HCT116 (cell line): ENCODE data around the gene PPHLN1. TPM values are rescaled to one million over a fixed set of nuclear protein-coding genes. Genes with fewer than 3 reads are reported as not detected.

Experiments used
- ATAC-seq: fragments of 200-7000 bp; cut with Tn5 transposase; 2 replicates; pipeline ENCODE4 v1.9.1; 2020; ENCODE audit warnings: mild to moderate bottlenecking, moderate library complexity
- BruUV-seq: library from RNA; stranded (reverse); fragments of 400-500 nt; replicated peaks from 2 replicates; lab custom pipeline; 2021; lab: Mats Ljungman, UMichigan
- CTCF ChIA-PET: fragments of 300-600 bp; sonication (Branson Sonifier 250); formaldehyde crosslinking; loops from one replicate; lab custom pipeline; 2021; ENCODE audit warnings: antibody characterized with exemption; lab: Charles Lee
- POLR2A ChIA-PET: fragments of 300-600, 350-600 bp; sonication (Branson Sonifier 250); formaldehyde crosslinking; loops from one replicate; lab custom pipeline; 2021; ENCODE audit warnings: antibody characterized with exemption; lab: Charles Lee
- RAD21 ChIA-PET, 2 experiments: fragments of 300-600 bp; sonication (Branson Sonifier 250); formaldehyde crosslinking; loops; one replicate each; lab custom pipeline; 2023; ENCODE audit warnings: low total read pairs in 2 of 2; ENCODE audit not compliant: uncharacterized antibody in 2 of 2, unreplicated experiment in 2 of 2, low non-redundant PET in 1 of 2; lab: Charles Lee
- DNase-seq: peaks from one replicate; pipeline ENCODE4 v3.0.0-alpha.2; 2010; ENCODE audit warnings: low read depth, low spot score
- H2AFZ ChIP-seq: fragments of 200-600 bp; shearing (Covaris generic), sonication (generic); 2 replicates; pipeline ENCODE4 v1.6.1; 2017; ENCODE audit warnings: low read depth, mixed run types, mixed read lengths, antibody characterized with exemption, low read length; ENCODE audit not compliant: poor library complexity, severe bottlenecking
- H3K27ac ChIP-seq: 2 replicates; pipeline ENCODE4 v1.5.1; 2012; ENCODE audit warnings: low read depth, low read length
- H3K27me3 ChIP-seq: fragments of 200-600 bp; sonication (generic); 2 replicates; pipeline ENCODE4 v1.6.1; 2016; ENCODE audit warnings: mixed run types, low read length, mixed read lengths; ENCODE audit not compliant: insufficient read depth
- H3K36me3 ChIP-seq, 2 experiments: fragments of 200-500 bp in 1 of 2; fragments of 200-600 bp in 1 of 2; sonication (Bioruptor generic) in 1 of 2; sonication (generic) in 1 of 2; 2 replicates each; pipeline versions ENCODE4 v1.5.1 to v1.6.1; 2014 to 2016; ENCODE audit warnings: low read length in 2 of 2, inconsistent platforms in 1 of 2, mixed read lengths in 1 of 2, mixed run types in 1 of 2; ENCODE audit not compliant: insufficient read depth in 2 of 2, control insufficient read depth in 1 of 2
- H3K4me1 ChIP-seq, 2 experiments: fragments of 200-600 bp in 1 of 2; sonication (generic) in 1 of 2; 2 replicates each; pipeline versions ENCODE4 v1.5.1 to v1.6.1; 2012 to 2017; ENCODE audit warnings: low read length in 2 of 2, inconsistent platforms in 1 of 2, mild to moderate bottlenecking in 1 of 2, mixed read lengths in 1 of 2, mixed run types in 1 of 2, moderate library complexity in 1 of 2; ENCODE audit not compliant: insufficient read depth in 2 of 2, control insufficient read depth in 1 of 2
- H3K4me2 ChIP-seq: fragments of 200-600 bp; sonication (generic); 2 replicates; pipeline ENCODE4 v1.6.1; 2017; ENCODE audit warnings: mixed run types, low read length, mixed read lengths
- H3K4me3 ChIP-seq, 2 experiments: fragments of 200-600 bp in 1 of 2; sonication (generic) in 1 of 2; replicated peaks in 1 of 2; 2 replicates each; pipeline ENCODE4 v1.5.1; 2011 to 2016; ENCODE audit warnings: low read length in 2 of 2, control low read depth in 1 of 2, low read depth in 1 of 2, mild to moderate bottlenecking in 1 of 2, mixed read lengths in 1 of 2, mixed run types in 1 of 2
- H3K79me2 ChIP-seq: fragments of 200-600 bp; sonication (generic); 2 replicates; pipeline ENCODE4 v1.6.1; 2017; ENCODE audit warnings: mild to moderate bottlenecking, mixed run types, low read length, moderate library complexity, mixed read lengths; ENCODE audit not compliant: insufficient read depth
- H3K9ac ChIP-seq: fragments of 200-600 bp; sonication (generic); 2 replicates; pipeline ENCODE4 v1.6.1; 2016; ENCODE audit warnings: low read length, mixed read lengths
- H3K9me2 ChIP-seq: fragments of 200-600 bp; sonication (generic), shearing (Covaris generic); 2 replicates; pipeline ENCODE4 v1.6.1; 2017; ENCODE audit warnings: mixed run types, mild to moderate bottlenecking, moderate library complexity; ENCODE audit not compliant: insufficient read depth
- H3K9me3 ChIP-seq, 2 experiments: fragments of 200-500 bp in 1 of 2; fragments of 200-600 bp in 1 of 2; sonication (Bioruptor generic) in 1 of 2; sonication (generic) in 1 of 2; 2 replicates each; pipeline ENCODE4 v1.6.1; 2014 to 2017; ENCODE audit warnings: low read length in 2 of 2, mixed read lengths in 2 of 2, inconsistent platforms in 1 of 2, low read depth in 1 of 2, mild to moderate bottlenecking in 1 of 2, mixed run types in 1 of 2, moderate library complexity in 1 of 2; ENCODE audit not compliant: control insufficient read depth in 1 of 2, insufficient read depth in 1 of 2
- H4K20me1 ChIP-seq: fragments of 200-600 bp; sonication (generic), shearing (Covaris generic); 2 replicates; pipeline ENCODE4 v1.6.1; 2017; ENCODE audit warnings: mixed run types, mild to moderate bottlenecking, moderate library complexity; ENCODE audit not compliant: insufficient read depth
- ATF3 ChIP-seq: IDR thresholded peaks from 2 replicates; pipeline ENCODE4 v1.6.1; 2012
- EGR1 ChIP-seq: IDR thresholded peaks from 2 replicates; pipeline ENCODE4 v1.6.1; 2012; ENCODE audit warnings: low read depth
- ELF1 ChIP-seq: IDR thresholded peaks from 2 replicates; pipeline ENCODE4 v1.6.1; 2012; ENCODE audit warnings: low read depth, borderline replicate concordance
- MAX ChIP-seq: IDR thresholded peaks from 2 replicates; pipeline ENCODE4 v1.6.1; 2012
- POLR2AphosphoS5 ChIP-seq: IDR thresholded peaks from 2 replicates; pipeline ENCODE4 v1.6.1; 2011; ENCODE audit warnings: mild to moderate bottlenecking, low read depth, low read length, moderate library complexity
- SP1 ChIP-seq: IDR thresholded peaks from 2 replicates; pipeline ENCODE4 v1.6.1; 2012; ENCODE audit warnings: low read depth
- TCF7L2 ChIP-seq: IDR thresholded peaks from 2 replicates; pipeline ENCODE4 v1.7.0; 2011; ENCODE audit warnings: borderline replicate concordance, inconsistent platforms; ENCODE audit not compliant: insufficient read depth, insufficient read length; ENCODE audit errors: extremely low read depth
- ZBTB33 ChIP-seq: IDR thresholded peaks from 2 replicates; pipeline ENCODE4 v1.6.1; 2011; ENCODE audit warnings: mild to moderate bottlenecking, low read length, moderate library complexity; ENCODE audit not compliant: insufficient replicate concordance; ENCODE audit errors: extremely low read depth
- ZNF274 ChIP-seq: fragments of 200-500 bp; sonication (Bioruptor generic); IDR thresholded peaks from 2 replicates; pipeline ENCODE4 v1.6.1; 2014; ENCODE audit warnings: mild to moderate bottlenecking, low read depth, low read length, inconsistent platforms
- intact Hi-C: fragments of 100-400 bp; cut with micrococcal nuclease; formaldehyde crosslinking; loops from 2 replicates; pipeline ENCODE4 v1.10.0; 2022
- total RNA-seq: library from RNA; stranded (reverse); gene quantifications from one replicate; pipeline ENCODE4 v1.2.1, GENCODE V29; 2021; ENCODE audit not compliant: unreplicated experiment

Gene PPHLN1
- total RNA-seq, 1 experiment from 2014 or later, result 57.4 TPM

GRCh38 chr12:42462486-42462885, 136.5 kb downstream of the PPHLN1 start:
- Histone ChIP-seq H3K79me2 (no peaks in the 10 kb centered on the region), H4K20me1 (no peaks in the 10 kb centered on the region), H3K27ac (no peak overlapping the region), H3K9me3 (no peaks in the 10 kb centered on the region), H3K9ac (no peak overlapping the region), H3K36me3 (no peaks in the 10 kb centered on the region), H3K4me2 (no peak overlapping the region), H3K9me2 (no peaks in the 10 kb centered on the region), H3K4me1 (no peaks in the 10 kb centered on the region), H2AFZ (no peak overlapping the region), H3K27me3 (no peaks in the 10 kb centered on the region), H3K4me3 (no peak overlapping the region)
- intact Hi-C loops, result no loop called here
- BruUV-seq, result no TSS peak
- CTCF ChIA-PET, result no interaction called here
- RAD21 ChIA-PET, result no interaction called here
- POLR2A ChIA-PET, result no interaction called here
- TF ChIP-seq SP1 (no peak), POLR2AphosphoS5 (no peak), MAX (no peak), ZBTB33 (no peak), TCF7L2 (no peak), EGR1 (no peak), ATF3 (no peak), ELF1 (no peak), ZNF274 (no peak)
- DNase-seq (no peak), ATAC-seq (no peak)
